ENCODE results near the gene GREB1. TPM values are rescaled to one million over a fixed set of nuclear protein-coding genes. Genes with fewer than 3 reads are reported as not detected.

Gene GREB1
- total RNA-seq, 2 donors from 2014 or later = 3.1 to 7.6 TPM

DNA sequence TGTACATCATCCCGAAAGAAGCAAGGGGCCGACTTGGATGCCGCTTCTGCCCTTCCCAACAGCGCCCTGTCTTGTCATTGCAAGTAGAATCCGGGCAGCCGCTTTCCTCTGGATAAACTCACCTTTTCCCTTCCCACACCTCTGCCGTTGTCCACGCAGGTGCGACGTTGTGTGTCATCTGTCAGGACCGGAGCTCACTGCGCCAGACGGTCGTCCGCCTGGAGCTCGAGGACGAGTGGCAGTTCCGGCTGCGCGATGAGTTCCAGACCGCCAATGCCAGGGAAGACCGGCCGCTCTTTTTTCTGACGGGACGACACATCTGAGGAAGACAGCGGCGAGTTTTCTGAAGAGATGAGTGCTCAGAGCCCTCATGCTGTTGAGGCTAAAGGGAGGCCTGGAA is 106.3 kb downstream of the GREB1 start:
- H3K4me3 ChIP-seq = no peak overlapping the region
- no peaks in the 10 kb centered on the region for H3K27me3 ChIP-seq
- no peak overlapping the region for H3K27ac ChIP-seq
- DNase-seq (ENCODE audit: low spot score) = no peak
- TF ChIP-seq, protein P1, sequence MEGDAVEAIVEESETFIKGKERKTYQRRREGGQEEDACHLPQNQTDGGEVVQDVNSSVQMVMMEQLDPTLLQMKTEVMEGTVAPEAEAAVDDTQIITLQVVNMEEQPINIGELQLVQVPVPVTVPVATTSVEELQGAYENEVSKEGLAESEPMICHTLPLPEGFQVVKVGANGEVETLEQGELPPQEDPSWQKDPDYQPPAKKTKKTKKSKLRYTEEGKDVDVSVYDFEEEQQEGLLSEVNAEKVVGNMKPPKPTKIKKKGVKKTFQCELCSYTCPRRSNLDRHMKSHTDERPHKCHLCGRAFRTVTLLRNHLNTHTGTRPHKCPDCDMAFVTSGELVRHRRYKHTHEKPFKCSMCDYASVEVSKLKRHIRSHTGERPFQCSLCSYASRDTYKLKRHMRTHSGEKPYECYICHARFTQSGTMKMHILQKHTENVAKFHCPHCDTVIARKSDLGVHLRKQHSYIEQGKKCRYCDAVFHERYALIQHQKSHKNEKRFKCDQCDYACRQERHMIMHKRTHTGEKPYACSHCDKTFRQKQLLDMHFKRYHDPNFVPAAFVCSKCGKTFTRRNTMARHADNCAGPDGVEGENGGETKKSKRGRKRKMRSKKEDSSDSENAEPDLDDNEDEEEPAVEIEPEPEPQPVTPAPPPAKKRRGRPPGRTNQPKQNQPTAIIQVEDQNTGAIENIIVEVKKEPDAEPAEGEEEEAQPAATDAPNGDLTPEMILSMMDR (IDR thresholded peaks at IDR 0.05) = no peak
- H3K36me3 ChIP-seq = peaks cover 12% of the 10 kb centered on the region
- H3K9me3 ChIP-seq = no peaks in the 10 kb centered on the region
- H3K4me1 ChIP-seq = no peaks in the 10 kb centered on the region

DNA sequence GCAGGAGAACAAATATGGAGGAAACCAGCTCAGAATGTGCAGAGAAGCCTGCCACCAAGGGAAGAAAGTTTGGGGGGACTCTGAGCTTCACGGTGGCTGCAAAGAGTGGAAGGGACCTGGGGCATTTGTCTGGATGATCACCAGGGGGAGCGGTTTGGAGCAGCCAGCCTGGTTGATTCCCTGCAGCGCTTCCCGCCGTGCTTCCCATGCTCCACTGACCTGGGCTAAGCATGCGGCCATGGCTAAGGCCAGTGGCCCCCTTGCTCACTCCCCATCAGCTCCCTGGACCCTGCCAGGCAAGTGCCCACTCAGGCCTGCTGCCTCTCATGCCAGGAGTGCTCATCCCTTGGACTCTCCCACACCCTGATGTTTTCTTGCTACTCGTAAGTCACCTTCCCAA is 109.1 kb downstream of the GREB1 start:
- Histone ChIP-seq H3K27me3 (no peaks in the 10 kb centered on the region), H3K4me3 (no peak overlapping the region), H3K4me1 (no peaks in the 10 kb centered on the region), H3K27ac (no peak overlapping the region), H3K9me3 (no peaks in the 10 kb centered on the region), H3K36me3 (peaks cover 12% of the 10 kb centered on the region)
- TF ChIP-seq, protein P1 (IDR thresholded peaks at IDR 0.05) = no peak
- DNase-seq (ENCODE audit: low spot score) = no peak

DNA sequence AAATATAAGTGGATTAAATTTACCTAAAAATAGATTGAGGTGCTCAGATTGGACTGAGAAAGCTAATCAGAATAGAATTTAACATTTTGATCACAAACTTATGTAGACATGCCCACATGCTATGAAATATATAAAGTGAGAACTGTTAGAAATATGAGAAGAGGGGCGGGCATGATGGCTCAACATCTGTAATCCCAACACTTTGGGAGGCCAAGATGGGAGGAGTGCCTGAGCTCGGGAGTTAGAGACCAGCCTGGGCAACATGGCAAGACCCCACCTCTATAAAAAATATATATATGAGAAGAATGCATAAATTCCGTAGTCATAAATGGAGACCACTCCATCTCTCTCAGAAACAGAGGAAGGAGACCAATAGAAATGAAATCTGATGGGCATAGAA is 110.4 kb downstream of the GREB1 start:
- Histone ChIP-seq H3K4me3 (no peak overlapping the region), H3K36me3 (peaks cover 3% of the 10 kb centered on the region), H3K9me3 (no peaks in the 10 kb centered on the region), H3K4me1 (no peaks in the 10 kb centered on the region), H3K27me3 (no peaks in the 10 kb centered on the region), H3K27ac (no peak overlapping the region)
- TF ChIP-seq, protein P1 (IDR thresholded peaks at IDR 0.05) = no peak
- DNase-seq (ENCODE audit: low spot score) = no peak

DNA sequence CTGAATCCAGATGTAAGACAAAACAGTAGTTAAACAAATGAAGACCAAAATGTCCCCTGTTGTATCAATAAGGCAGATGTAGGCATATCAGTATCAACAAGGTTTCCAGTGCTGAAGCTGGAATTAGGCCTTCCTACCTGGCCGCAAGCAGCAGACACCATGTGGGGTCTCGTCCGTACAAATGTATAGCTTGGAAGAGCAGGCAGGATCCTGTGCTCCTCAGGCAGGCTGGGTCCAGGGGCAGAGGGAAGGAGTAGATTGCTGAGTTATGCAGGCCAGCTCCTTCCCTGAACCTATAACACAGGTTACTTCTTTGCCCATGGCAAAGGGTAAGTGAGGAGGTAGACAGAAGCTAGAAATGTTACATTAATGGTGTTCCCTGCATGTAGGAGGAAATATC is 112.7 kb downstream of the GREB1 start:
- Histone ChIP-seq H3K27ac (no peak overlapping the region), H3K4me1 (no peaks in the 10 kb centered on the region), H3K4me3 (no peak overlapping the region), H3K36me3 (no peaks in the 10 kb centered on the region), H3K9me3 (no peaks in the 10 kb centered on the region), H3K27me3 (no peaks in the 10 kb centered on the region)
- TF ChIP-seq, protein P1 (IDR thresholded peaks at IDR 0.05) = no peak
- DNase-seq (ENCODE audit: low spot score) = no peak

DNA sequence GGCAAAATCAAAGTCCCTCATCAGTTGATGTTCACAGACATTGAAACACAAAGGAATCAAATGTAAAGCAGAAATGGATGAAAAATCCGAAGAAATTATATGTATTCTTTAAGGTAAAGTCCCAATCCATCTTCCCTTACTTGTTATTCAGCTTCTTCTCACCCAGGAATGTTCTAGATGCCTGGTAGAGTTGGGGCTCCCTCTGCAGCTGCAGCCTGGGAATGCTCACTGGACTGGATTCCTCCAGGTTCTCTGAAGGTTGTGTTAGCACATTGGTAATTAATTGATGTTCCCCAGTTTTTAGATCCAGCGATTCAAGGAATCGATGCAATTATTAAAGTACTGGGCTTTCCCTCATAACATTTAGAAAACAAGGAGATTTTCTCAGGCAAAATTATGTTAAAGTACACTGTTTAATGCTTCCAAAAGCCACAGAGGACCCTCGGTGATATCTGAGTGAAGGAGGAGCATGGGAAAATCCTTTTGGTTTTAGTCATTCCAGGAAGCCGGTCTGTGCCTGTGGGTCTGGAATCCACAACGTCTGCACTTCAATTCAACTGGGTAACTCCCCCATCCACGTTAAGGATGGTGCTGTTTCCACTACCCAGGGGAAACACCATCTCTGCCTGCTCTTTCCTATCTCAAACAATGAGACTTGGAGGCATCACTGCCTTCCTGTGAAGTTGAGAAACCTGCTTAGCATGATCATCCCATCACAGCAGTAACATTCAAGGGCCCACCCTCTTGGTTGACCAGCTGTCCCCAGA is 114.2 kb downstream of the GREB1 start:
- TF ChIP-seq, protein P1 (IDR thresholded peaks at IDR 0.05) = peak in 1 of 2 donors; percentile 21
- DNase-seq (ENCODE audit: low spot score) = no peak

DNA sequence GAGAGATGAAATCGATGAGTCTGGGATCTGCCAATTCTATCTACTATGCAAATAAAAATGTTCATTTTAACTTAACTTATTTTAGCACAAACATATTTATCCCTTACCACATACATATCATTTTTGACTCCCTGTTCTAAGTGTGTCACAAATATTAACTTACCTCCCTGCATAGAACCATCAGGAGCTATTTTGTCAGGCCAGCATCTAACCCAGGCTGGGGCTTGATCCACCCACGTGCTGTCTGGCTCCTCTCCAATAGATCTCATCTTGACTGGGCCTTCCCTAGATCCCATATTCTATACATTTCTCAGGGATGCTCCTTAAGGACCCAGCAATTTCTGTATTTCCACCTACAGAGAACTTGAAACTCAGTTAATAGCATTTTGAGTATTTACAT is 115.2 kb downstream of the GREB1 start:
- TF ChIP-seq, protein P1 (IDR thresholded peaks at IDR 0.05) = no peak
- H3K27me3 ChIP-seq = no peaks in the 10 kb centered on the region
- H3K36me3 ChIP-seq = no peaks in the 10 kb centered on the region
- no peaks in the 10 kb centered on the region for H3K9me3 ChIP-seq
- no peak overlapping the region for H3K27ac ChIP-seq
- no peak for DNase-seq (ENCODE audit: low spot score)
- no peaks in the 10 kb centered on the region for H3K4me1 ChIP-seq
- no peak overlapping the region for H3K4me3 ChIP-seq

More for the DNA sequence above, 114.2 kb downstream of the GREB1 start:
- no peaks in the 10 kb centered on the region for H3K36me3 ChIP-seq
- H3K4me3 ChIP-seq = no peak overlapping the region
- no peak overlapping the region for H3K27ac ChIP-seq
- no peaks in the 10 kb centered on the region for H3K27me3 ChIP-seq
- no peaks in the 10 kb centered on the region for H3K9me3 ChIP-seq
- H3K4me1 ChIP-seq = no peaks in the 10 kb centered on the region
